Measurements from ENCODE around the gene TPH2. TPM values are rescaled to one million over a fixed set of nuclear protein-coding genes. Genes with fewer than 3 reads are reported as not detected.

The TPH2 gene
- total and polyA plus RNA-seq, 2 of the 13 experiments (the other 11 are each of a cell fraction or from before 2014, with no cell fraction given): not detected

DNA sequence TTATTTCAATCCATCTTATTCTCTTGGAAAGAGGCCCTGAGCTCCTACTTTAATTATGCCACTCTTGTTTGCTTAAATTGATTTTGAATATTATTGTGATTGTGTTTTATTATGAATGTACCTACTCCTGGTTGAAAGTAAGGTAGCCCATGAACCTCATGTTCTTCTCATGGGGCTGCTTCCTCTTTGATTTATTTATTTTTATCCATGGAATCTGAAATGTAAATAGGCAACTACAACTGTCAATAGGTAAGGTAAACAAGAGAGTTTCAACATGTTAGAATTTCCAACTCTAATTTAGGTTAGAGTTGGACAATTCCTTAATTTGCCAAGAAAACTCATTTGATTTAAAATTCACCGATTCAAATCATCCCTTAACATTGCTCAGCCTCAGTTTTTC is 16.2 kb downstream of the TPH2 start (continued):
- TF ChIP-seq, protein P1, sequence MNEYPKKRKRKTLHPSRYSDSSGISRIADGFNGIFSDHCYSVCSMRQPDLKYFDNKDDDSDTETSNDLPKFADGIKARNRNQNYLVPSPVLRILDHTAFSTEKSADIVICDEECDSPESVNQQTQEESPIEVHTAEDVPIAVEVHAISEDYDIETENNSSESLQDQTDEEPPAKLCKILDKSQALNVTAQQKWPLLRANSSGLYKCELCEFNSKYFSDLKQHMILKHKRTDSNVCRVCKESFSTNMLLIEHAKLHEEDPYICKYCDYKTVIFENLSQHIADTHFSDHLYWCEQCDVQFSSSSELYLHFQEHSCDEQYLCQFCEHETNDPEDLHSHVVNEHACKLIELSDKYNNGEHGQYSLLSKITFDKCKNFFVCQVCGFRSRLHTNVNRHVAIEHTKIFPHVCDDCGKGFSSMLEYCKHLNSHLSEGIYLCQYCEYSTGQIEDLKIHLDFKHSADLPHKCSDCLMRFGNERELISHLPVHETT (CRISPR knock-in tag; conservative IDR thresholded peaks at IDR 0.05): no peak
- peak; percentile 44; the same call in 1 of the 2 replicates for TF ChIP-seq GATAD2A (CRISPR knock-in tag; IDR thresholded peaks at IDR 0.05)
- TF ChIP-seq FOXP1 (IDR thresholded peaks at IDR 0.05): no peak
- TF ChIP-seq FOXP1 (CRISPR knock-in tag; IDR thresholded peaks at IDR 0.05): peak; percentile 64
- peak; percentile 42; the same call in 1 of the 2 replicates for TF ChIP-seq SAP130 (CRISPR knock-in tag; IDR thresholded peaks at IDR 0.05; ENCODE audit: low read depth)
- TF ChIP-seq, protein P2, sequence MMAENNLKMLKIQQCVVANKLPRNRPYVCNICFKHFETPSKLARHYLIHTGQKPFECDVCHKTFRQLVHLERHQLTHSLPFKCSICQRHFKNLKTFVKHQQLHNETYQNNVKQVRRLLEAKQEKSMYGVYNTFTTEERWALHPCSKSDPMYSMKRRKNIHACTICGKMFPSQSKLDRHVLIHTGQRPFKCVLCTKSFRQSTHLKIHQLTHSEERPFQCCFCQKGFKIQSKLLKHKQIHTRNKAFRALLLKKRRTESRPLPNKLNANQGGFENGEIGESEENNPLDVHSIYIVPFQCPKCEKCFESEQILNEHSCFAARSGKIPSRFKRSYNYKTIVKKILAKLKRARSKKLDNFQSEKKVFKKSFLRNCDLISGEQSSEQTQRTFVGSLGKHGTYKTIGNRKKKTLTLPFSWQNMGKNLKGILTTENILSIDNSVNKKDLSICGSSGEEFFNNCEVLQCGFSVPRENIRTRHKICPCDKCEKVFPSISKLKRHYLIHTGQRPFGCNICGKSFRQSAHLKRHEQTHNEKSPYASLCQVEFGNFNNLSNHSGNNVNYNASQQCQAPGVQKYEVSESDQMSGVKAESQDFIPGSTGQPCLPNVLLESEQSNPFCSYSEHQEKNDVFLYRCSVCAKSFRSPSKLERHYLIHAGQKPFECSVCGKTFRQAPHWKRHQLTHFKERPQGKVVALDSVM (CRISPR knock-in tag; IDR thresholded peaks at IDR 0.05): no peak

DNA sequence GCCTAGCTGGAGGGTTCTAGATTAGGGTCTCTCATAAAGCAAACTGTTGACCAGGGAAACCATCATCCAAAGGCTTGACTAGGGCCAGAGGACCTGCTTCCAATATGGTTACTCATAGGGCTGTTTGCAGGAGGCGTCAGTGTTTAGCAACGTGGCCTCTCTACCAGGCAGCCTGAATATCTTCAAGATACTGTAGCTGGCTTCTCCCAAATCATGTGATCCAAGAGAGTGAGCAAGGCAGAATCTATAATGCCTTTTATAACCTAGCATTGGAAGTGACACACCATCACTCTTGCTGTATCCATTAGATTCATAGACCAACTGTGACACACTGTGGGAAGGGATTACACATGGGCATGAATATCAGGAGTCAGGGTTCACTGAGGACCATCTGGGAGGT is 17.3 kb downstream of the TPH2 start:
- Histone ChIP-seq H3K27me3 (ENCODE audit: control insufficient read depth in 1 of 2, insufficient read depth in 2 of 2, low read length in 2 of 2) (no peaks in the 10 kb centered on the region), H3K4me3 (replicated peaks in 1 of 3; ENCODE audit: insufficient read depth in 1 of 3, low read depth in 2 of 3, low read length in 3 of 3) (no peak overlapping the region), H3K36me3 (replicated peaks in 1 of 2; ENCODE audit: control insufficient read depth in 1 of 2, insufficient read depth in 2 of 2, low read length in 2 of 2) (no peaks in the 10 kb centered on the region), H2AFZ (ENCODE audit: low read length) (no peak overlapping the region), H3K27ac (ENCODE audit: extremely low read length, insufficient read depth, low read length) (no peak overlapping the region), H3K9me3 (ENCODE audit: low read length) (no peaks in the 10 kb centered on the region), H3K9ac (ENCODE audit: insufficient read depth, low read depth, low read length) (no peak overlapping the region), H3K79me2 (ENCODE audit: insufficient read depth, low read length) (no peaks in the 10 kb centered on the region), H4K20me1 (ENCODE audit: insufficient read depth, low read length) (no peaks in the 10 kb centered on the region), H3K4me2 (ENCODE audit: low read depth, low read length) (no peak overlapping the region), H3K4me1 (ENCODE audit: insufficient read depth, low read length) (peaks cover 35% of the 10 kb centered on the region)
- 0 out of 3 replicates have a peak, but pooled peaks have one; percentile 26 for ATAC-seq
- DNase-seq (ENCODE audit: low spot score): no peak
- FAIRE-seq: no peak
- in situ Hi-C loops (cut with HindIII; ENCODE audit: extremely low pct_ligation_motif_present, low pct_unique_long_range_greater_than_20kb) (no loop called here), intact Hi-C loops (cut with micrococcal nuclease; ENCODE audit: unreplicated experiment) (no loop called here)
- 0% methylated on average over 2 of the region's 2 CpGs for WGBS (ENCODE audit: low lambda C conversion rate)
- BruUV-seq (replicated peaks): no TSS peak
- TF ChIP-seq HNRNPK (IDR thresholded peaks at IDR 0.05; ENCODE audit: low read depth, low read length, poor library complexity, severe bottlenecking): peak; percentile 32
- peak; percentile 76 for TF ChIP-seq PCBP2 (optimal IDR thresholded peaks at IDR 0.05; ENCODE audit: low read depth, low read length, poor library complexity, severe bottlenecking)
- no peak for TF ChIP-seq ZNF430 (CRISPR knock-in tag; IDR thresholded peaks at IDR 0.05)
- POLR2A ChIA-PET: no interaction called here
- CTCF ChIA-PET (ENCODE audit: low intra/inter-chr PET ratio, low total read pairs): no interaction called here

Measured in HepG2 (cell line).